Upper lobe of left lung (tissue), 6 donors: ENCODE measurements around the gene MCTP1. TPM values are rescaled to one million over a fixed set of nuclear protein-coding genes. Genes with fewer than 3 reads are reported as not detected.

Source experiments
- ATAC-seq, 2 donors: fragments of 200-7000 bp; cut with Tn5 transposase; one replicate each; pipeline ENCODE4 v1.9.1; 2022; ENCODE audit warnings: mild to moderate bottlenecking in 2 of 2, moderate library complexity in 2 of 2; ENCODE audit not compliant: low FRiP score in 2 of 2
- DNase-seq, 2 donors: peaks; one replicate each; pipeline ENCODE4 v3.0.0-alpha.2; 2019 to 2020
- H3K27ac ChIP-seq, 4 donors: fragments of 200-600 bp; sonication (generic); one replicate each; pipeline ENCODE4 v1.5.1; 2016 to 2019
- H3K27me3 ChIP-seq, 4 donors: fragments of 200-600 bp; sonication (generic); one replicate each; pipeline ENCODE4 v1.5.1; 2017 to 2019
- H3K36me3 ChIP-seq, 4 donors: fragments of 200-600 bp; sonication (generic); one replicate each; pipeline ENCODE4 v1.5.1; 2016 to 2019
- H3K4me1 ChIP-seq, 4 donors: fragments of 200-600 bp; sonication (generic); one replicate each; pipeline ENCODE4 v1.5.1; 2018 to 2019
- H3K4me3 ChIP-seq, 4 donors: fragments of 200-600 bp; sonication (generic); one replicate each; pipeline ENCODE4 v1.5.1; 2017 to 2019; ENCODE audit warnings: mild to moderate bottlenecking in 2 of 4, moderate library complexity in 1 of 4
- H3K9me3 ChIP-seq, 4 donors: fragments of 200-600 bp; sonication (generic); one replicate each; pipeline ENCODE4 v1.5.1; 2018 to 2019
- EP300 ChIP-seq, 4 donors: sonication (generic); formaldehyde crosslinking; IDR thresholded peaks; one replicate each; pipeline ENCODE4 v1.5.1; 2017; ENCODE audit warnings: antibody characterized with exemption in 4 of 4, control low read depth in 2 of 4
- POLR2A ChIP-seq, 4 donors: fragments of 450-650 bp; IDR thresholded peaks; one replicate each; pipeline ENCODE4 v1.5.1; 2016 to 2017; ENCODE audit warnings: antibody characterized with exemption in 4 of 4, mild to moderate bottlenecking in 2 of 4
- POLR2AphosphoS5 ChIP-seq, 2 donors: sonication (generic); formaldehyde crosslinking; IDR thresholded peaks; one replicate each; pipeline ENCODE4 v1.5.1; 2017; ENCODE audit warnings: antibody characterized with exemption in 2 of 2
- WGBS, 2 donors: methylation state at CpG; one replicate each; pipeline ENCODE4 v1.1.5; 2017 to 2018; 5-methylcytosine and 5-hydroxymethylcytosine counted together
- total RNA-seq, 6 donors: library from RNA; depleted of rRNA in 4 of 6; stranded (reverse); fragments of >200 nt in 4 of 6; gene quantifications; one replicate each; pipeline versions ENCODE4 v1.1.0 to v1.2.1, GENCODE V29; 2016 to 2021
- TF ChIP-seq, protein P1 (sequence below), 6 experiments: fragments of 450-650 bp in 4 of 6; fragments of 200-600 bp in 2 of 6; sonication (generic) in 2 of 6; IDR thresholded peaks; one replicate each; pipeline ENCODE4 v1.5.1; 2016 to 2019; ENCODE audit warnings: antibody characterized with exemption in 6 of 6
- donor health status: DM: no; HTN: no; CAD: no; lungs with moderate emphysema.
- donor health status: DM: no; HTN: yes; CAD: no; lungs with severe emphysema.

MCTP1 gene
- total RNA-seq, 6 donors from 2014 or later = 30.4 to 43.8 (median 38.3) TPM

DNA sequence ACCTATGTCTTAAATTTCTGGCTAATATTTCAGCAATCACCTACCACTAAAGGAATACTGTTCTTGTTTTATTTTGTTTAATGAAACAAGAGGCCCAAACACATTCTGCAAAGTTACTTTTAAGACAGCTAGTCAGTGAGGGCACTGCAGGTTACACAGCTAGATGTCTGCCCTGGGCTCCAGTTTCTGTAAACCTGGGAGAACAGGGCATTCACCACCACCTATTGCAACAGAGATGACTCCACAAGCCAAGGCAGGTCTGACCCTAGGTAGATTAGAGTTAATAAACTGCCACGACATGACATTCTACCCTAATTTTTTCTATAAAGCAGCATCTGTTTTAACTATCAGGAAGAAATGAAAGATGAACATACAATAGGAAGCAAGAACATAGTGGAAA, 575.6 kb downstream of the MCTP1 start:
- Histone ChIP-seq H3K9me3 (no peaks in the 10 kb centered on the region), H3K4me3 (no peak overlapping the region), H3K27ac (no peak overlapping the region), H3K36me3 (peaks cover 0 to 26% (median 4%) of the 10 kb centered on the region in 4 donors), H3K4me1 (no peaks in the 10 kb centered on the region), H3K27me3 (no peaks in the 10 kb centered on the region)
- WGBS, 2 donors = 92 to 93% methylated on average over 1 of the region's 1 CpG
- DNase-seq = no peak
- no peak for ATAC-seq
- TF ChIP-seq POLR2A (IDR thresholded peaks at IDR 0.05) (no peak), POLR2AphosphoS5 (IDR thresholded peaks at IDR 0.05) (no peak), EP300 (IDR thresholded peaks at IDR 0.05) (no peak)
- TF ChIP-seq, protein P1, sequence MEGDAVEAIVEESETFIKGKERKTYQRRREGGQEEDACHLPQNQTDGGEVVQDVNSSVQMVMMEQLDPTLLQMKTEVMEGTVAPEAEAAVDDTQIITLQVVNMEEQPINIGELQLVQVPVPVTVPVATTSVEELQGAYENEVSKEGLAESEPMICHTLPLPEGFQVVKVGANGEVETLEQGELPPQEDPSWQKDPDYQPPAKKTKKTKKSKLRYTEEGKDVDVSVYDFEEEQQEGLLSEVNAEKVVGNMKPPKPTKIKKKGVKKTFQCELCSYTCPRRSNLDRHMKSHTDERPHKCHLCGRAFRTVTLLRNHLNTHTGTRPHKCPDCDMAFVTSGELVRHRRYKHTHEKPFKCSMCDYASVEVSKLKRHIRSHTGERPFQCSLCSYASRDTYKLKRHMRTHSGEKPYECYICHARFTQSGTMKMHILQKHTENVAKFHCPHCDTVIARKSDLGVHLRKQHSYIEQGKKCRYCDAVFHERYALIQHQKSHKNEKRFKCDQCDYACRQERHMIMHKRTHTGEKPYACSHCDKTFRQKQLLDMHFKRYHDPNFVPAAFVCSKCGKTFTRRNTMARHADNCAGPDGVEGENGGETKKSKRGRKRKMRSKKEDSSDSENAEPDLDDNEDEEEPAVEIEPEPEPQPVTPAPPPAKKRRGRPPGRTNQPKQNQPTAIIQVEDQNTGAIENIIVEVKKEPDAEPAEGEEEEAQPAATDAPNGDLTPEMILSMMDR (IDR thresholded peaks at IDR 0.05) = no peak

DNA sequence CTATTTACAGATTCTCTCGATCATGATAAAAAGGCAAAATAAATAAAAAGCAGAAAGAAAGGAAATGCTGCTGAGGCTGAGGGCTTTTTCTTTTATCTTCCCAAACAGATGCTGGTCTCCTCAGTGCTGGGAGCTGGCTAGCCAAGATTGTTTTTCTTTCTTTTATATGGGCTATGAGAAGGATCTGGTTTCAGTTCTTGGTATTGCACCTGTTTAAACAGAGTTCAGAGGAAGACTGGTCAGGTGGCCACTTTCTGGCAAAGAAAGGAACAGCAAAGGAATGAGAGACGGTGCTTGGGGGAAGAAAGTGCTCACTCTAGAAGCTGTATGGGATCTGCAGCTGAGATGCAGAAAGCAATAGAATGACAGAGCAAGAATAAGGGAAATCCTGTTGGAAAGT, 577.5 kb downstream of the MCTP1 start:
- H3K27me3 ChIP-seq = no peaks in the 10 kb centered on the region
- 12 to 14% methylated on average over 2 of the region's 2 CpGs for WGBS, 2 donors
- H3K4me3 ChIP-seq = no peak overlapping the region
- TF ChIP-seq POLR2A (IDR thresholded peaks at IDR 0.05) (no peak), EP300 (IDR thresholded peaks at IDR 0.05) (no peak), POLR2AphosphoS5 (IDR thresholded peaks at IDR 0.05) (no peak)
- TF ChIP-seq, protein P1 (IDR thresholded peaks at IDR 0.05) = no peak
- no peaks in the 10 kb centered on the region for H3K9me3 ChIP-seq
- peaks cover 0 to 24% (median 7%) of the 10 kb centered on the region in 4 donors for H3K36me3 ChIP-seq
- no peaks in the 10 kb centered on the region for H3K4me1 ChIP-seq
- DNase-seq (no peak), ATAC-seq (no peak)
- H3K27ac ChIP-seq = no peak overlapping the region

DNA sequence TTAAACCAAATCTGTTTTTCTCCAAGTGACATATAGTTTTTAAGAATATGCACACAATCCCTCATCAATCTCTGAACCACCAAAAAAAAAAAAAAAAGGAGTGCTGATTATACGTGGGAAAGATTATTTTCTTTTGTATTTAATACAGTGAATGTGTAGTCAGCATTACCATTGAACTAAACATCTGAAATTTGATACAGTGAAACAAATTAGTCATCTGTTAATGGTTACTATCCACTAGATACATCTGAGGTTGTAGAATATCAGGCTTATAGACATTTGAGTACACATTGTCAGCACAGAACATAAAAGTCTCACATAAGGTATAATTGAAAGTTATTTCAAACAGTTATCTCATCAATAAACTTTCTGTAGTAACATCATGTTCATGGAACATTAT, 579.5 kb downstream of the MCTP1 start:
- H3K27me3 ChIP-seq = no peaks in the 10 kb centered on the region
- H3K27ac ChIP-seq = no peak overlapping the region
- 87 to 93% methylated on average over 1 of the region's 1 CpG for WGBS, 2 donors
- H3K36me3 ChIP-seq = peaks cover 0 to 21% (median 7%) of the 10 kb centered on the region in 4 donors
- TF ChIP-seq, protein P1 (IDR thresholded peaks at IDR 0.05) = no peak
- no peak for TF ChIP-seq EP300 (IDR thresholded peaks at IDR 0.05)
- no peak for TF ChIP-seq POLR2AphosphoS5 (IDR thresholded peaks at IDR 0.05)
- TF ChIP-seq POLR2A (IDR thresholded peaks at IDR 0.05) = no peak
- no peak overlapping the region for H3K4me3 ChIP-seq
- no peaks in the 10 kb centered on the region for H3K9me3 ChIP-seq
- H3K4me1 ChIP-seq = no peaks in the 10 kb centered on the region
- ATAC-seq (no peak), DNase-seq (no peak)

DNA sequence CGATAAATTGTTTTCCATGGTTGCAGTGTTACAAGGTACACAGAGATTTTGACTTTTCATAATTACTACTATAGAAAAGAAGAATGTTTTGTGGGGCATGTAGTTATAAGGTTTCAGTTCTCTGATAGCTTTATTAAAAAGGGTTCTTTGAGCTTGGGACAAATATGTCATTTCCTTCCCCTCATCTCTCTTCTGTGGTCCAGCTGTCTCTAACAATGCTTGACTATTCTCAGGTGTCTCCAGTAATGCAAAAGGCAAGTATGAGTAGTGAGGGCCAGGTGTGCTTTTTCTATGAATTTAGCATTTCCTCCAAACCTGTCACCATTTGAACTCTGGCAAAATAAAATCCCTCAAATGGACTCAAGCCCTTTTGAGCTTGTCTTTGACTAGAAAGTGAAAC, 582.2 kb downstream of the MCTP1 start:
- no peaks in the 10 kb centered on the region for H3K4me1 ChIP-seq
- TF ChIP-seq POLR2AphosphoS5 (IDR thresholded peaks at IDR 0.05) (no peak), EP300 (IDR thresholded peaks at IDR 0.05) (no peak), POLR2A (IDR thresholded peaks at IDR 0.05) (no peak)
- TF ChIP-seq, protein P1 (IDR thresholded peaks at IDR 0.05) = no peak
- H3K4me3 ChIP-seq = no peak overlapping the region
- WGBS, 2 donors = 83 to 86% methylated on average over 1 of the region's 1 CpG
- DNase-seq (no peak), ATAC-seq (no peak)
- H3K27ac ChIP-seq = no peak overlapping the region
- H3K9me3 ChIP-seq = no peaks in the 10 kb centered on the region
- H3K36me3 ChIP-seq = peaks cover 0 to 6% (median 0%) of the 10 kb centered on the region in 4 donors
- H3K27me3 ChIP-seq = no peaks in the 10 kb centered on the region

DNA sequence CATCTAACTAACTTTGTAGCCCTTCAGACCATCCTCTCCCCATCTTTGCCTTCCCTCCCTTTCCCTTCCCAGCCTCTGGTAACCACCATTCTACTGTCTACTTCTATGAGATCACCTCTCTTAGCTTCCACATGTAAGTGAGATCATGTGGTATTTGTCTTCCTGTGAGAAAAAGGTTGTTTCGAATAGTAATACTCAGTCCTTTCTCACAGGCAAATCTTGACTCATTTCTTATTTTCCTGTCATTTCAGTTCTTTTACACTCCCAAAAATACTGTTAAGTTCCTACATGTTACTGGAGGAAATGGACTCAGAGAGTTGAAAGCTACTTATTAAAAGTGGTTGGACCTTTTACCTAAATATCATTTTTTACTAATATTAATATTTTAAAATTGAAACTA, 584.3 kb downstream of the MCTP1 start:
- Histone ChIP-seq H3K9me3 (no peaks in the 10 kb centered on the region), H3K27me3 (no peaks in the 10 kb centered on the region), H3K4me3 (no peak overlapping the region), H3K36me3 (peaks cover 0 to 6% (median 0%) of the 10 kb centered on the region in 4 donors), H3K27ac (no peak overlapping the region), H3K4me1 (no peaks in the 10 kb centered on the region)
- WGBS, 2 donors = 95 to 98% methylated on average over 1 of the region's 1 CpG
- ATAC-seq (no peak), DNase-seq (no peak)
- TF ChIP-seq POLR2AphosphoS5 (IDR thresholded peaks at IDR 0.05) = no peak
- TF ChIP-seq, protein P1 (IDR thresholded peaks at IDR 0.05) = no peak
- no peak for TF ChIP-seq EP300 (IDR thresholded peaks at IDR 0.05)
- no peak for TF ChIP-seq POLR2A (IDR thresholded peaks at IDR 0.05)
